C4-2B (cell line): ENCODE data around the gene SLC27A4.

ENCODE experiments used
- ZFX ChIP-seq: fragments of 450-650 bp; IDR thresholded peaks from 2 replicates; pipeline ENCODE4 v1.6.1; 2017
- TF ChIP-seq, protein P1 (sequence below): fragments of 450-650 bp; conservative IDR thresholded peaks from 2 replicates; pipeline ENCODE4 v1.5.1; 2017; ENCODE audit warnings: mild to moderate bottlenecking

DNA sequence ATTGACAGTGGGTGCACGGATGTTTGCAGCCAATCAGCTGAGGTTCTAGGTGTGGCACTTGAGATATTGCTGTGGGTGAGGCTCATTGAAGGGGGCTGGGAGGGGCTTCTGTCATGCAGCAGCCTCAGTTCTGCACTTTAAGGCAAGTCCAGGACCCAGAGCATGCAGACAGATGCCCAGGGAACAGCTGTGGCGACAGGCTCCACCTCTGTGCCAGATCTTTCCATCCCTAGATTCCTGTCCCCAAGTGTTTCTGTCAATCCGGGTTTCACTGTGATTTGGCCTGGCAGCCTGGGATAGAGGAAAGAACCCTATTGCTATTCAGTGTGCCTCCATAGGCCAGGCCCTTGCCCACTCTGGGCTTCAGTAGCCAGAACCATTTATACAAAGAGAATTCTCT is 59.5 kb downstream of the SLC27A4 start:
- TF ChIP-seq, protein P1, sequence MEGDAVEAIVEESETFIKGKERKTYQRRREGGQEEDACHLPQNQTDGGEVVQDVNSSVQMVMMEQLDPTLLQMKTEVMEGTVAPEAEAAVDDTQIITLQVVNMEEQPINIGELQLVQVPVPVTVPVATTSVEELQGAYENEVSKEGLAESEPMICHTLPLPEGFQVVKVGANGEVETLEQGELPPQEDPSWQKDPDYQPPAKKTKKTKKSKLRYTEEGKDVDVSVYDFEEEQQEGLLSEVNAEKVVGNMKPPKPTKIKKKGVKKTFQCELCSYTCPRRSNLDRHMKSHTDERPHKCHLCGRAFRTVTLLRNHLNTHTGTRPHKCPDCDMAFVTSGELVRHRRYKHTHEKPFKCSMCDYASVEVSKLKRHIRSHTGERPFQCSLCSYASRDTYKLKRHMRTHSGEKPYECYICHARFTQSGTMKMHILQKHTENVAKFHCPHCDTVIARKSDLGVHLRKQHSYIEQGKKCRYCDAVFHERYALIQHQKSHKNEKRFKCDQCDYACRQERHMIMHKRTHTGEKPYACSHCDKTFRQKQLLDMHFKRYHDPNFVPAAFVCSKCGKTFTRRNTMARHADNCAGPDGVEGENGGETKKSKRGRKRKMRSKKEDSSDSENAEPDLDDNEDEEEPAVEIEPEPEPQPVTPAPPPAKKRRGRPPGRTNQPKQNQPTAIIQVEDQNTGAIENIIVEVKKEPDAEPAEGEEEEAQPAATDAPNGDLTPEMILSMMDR: no peak
- no peak for TF ChIP-seq ZFX
